WTC11 (cell line): ENCODE measurements around the gene ZNF280D.

Experiments used
- ARID4B ChIP-seq: sonication (generic); formaldehyde crosslinking; IDR thresholded peaks from 2 replicates; pipeline ENCODE4 v1.8.0; 2023; ENCODE audit warnings: missing genetic modification reagents, mild to moderate bottlenecking, borderline replicate concordance
- ATF2 ChIP-seq: sonication (generic); formaldehyde crosslinking; IDR thresholded peaks from 2 replicates; pipeline ENCODE4 v1.8.1; 2022; ENCODE audit warnings: low read depth, missing genetic modification reagents, borderline replicate concordance
- CREB1 ChIP-seq: sonication (generic); formaldehyde crosslinking; IDR thresholded peaks from 2 replicates; pipeline ENCODE4 v1.8.0; 2023; ENCODE audit warnings: mild to moderate bottlenecking, missing genetic modification reagents
- RORB ChIP-seq: fragments of 250-450 bp; sonication (Bioruptor Pico); IDR thresholded peaks from 2 replicates; pipeline ENCODE4 v1.9.0; 2021; ENCODE audit warnings: mild to moderate bottlenecking
- ZBTB21 ChIP-seq: sonication (generic); formaldehyde crosslinking; IDR thresholded peaks from 2 replicates; pipeline ENCODE4 v1.8.1; 2023; ENCODE audit warnings: mild to moderate bottlenecking, missing genetic modification reagents, borderline replicate concordance
- TF ChIP-seq, protein P1 (sequence below): sonication (generic); formaldehyde crosslinking; IDR thresholded peaks from 2 replicates; pipeline ENCODE4 v1.8.0; 2022; ENCODE audit warnings: mild to moderate bottlenecking, missing genetic modification reagents
- TF ChIP-seq, protein P2 (sequence below): fragments of 250-450 bp; sonication (Bioruptor Pico); IDR thresholded peaks from 2 replicates; pipeline ENCODE4 v1.9.0; 2021; ENCODE audit warnings: moderate library complexity, mild to moderate bottlenecking, inconsistent platforms, borderline replicate concordance
- TF ChIP-seq, protein P3 (sequence below): fragments of 200-600 bp; IDR thresholded peaks from 2 replicates; pipeline ENCODE4 v1.8.0; 2022; ENCODE audit warnings: antibody characterized with exemption
- TF ChIP-seq, protein P4 (sequence below): fragments of 250-450 bp; sonication (Bioruptor Pico); IDR thresholded peaks from 2 replicates; pipeline ENCODE4 v2.1.2; 2022; ENCODE audit warnings: mild to moderate bottlenecking, moderate library complexity

DNA sequence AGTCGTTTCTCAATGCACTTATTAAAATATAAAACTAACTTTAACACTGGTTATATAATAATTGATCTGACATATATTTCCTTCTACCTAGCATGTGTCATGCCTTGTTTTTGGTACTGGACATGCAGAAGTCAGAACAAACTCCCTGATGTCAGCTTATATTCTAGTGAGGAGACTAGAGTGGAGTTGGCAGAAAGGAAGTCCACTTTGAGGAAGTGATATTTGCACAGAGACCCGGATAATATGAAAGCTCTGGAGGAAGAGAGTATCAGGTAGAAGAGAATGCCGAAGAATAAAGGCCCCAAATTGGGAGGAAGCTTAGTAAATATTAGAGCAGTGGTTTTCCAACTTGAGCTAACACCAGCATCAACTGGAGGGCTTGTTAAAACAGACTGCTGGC is 24.6 kb upstream of the ZNF280D start:
- TF ChIP-seq, protein P1, sequence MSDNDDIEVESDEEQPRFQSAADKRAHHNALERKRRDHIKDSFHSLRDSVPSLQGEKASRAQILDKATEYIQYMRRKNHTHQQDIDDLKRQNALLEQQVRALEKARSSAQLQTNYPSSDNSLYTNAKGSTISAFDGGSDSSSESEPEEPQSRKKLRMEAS (CRISPR knock-in tag): no peak
- TF ChIP-seq, protein P2, sequence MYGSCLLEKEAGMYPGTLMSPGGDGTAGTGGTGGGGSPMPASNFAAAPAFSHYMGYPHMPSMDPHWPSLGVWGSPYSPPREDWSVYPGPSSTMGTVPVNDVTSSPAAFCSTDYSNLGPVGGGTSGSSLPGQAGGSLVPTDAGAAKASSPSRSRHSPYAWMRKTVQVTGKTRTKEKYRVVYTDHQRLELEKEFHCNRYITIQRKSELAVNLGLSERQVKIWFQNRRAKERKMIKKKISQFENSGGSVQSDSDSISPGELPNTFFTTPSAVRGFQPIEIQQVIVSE (CRISPR knock-in tag): no peak
- TF ChIP-seq, protein P3, sequence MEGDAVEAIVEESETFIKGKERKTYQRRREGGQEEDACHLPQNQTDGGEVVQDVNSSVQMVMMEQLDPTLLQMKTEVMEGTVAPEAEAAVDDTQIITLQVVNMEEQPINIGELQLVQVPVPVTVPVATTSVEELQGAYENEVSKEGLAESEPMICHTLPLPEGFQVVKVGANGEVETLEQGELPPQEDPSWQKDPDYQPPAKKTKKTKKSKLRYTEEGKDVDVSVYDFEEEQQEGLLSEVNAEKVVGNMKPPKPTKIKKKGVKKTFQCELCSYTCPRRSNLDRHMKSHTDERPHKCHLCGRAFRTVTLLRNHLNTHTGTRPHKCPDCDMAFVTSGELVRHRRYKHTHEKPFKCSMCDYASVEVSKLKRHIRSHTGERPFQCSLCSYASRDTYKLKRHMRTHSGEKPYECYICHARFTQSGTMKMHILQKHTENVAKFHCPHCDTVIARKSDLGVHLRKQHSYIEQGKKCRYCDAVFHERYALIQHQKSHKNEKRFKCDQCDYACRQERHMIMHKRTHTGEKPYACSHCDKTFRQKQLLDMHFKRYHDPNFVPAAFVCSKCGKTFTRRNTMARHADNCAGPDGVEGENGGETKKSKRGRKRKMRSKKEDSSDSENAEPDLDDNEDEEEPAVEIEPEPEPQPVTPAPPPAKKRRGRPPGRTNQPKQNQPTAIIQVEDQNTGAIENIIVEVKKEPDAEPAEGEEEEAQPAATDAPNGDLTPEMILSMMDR: no peak
- TF ChIP-seq CREB1 (CRISPR knock-in tag) (no peak), ATF2 (CRISPR knock-in tag) (no peak), ARID4B (CRISPR knock-in tag) (no peak), ZBTB21 (no peak), RORB (CRISPR knock-in tag) (no peak)
- TF ChIP-seq, protein P4, sequence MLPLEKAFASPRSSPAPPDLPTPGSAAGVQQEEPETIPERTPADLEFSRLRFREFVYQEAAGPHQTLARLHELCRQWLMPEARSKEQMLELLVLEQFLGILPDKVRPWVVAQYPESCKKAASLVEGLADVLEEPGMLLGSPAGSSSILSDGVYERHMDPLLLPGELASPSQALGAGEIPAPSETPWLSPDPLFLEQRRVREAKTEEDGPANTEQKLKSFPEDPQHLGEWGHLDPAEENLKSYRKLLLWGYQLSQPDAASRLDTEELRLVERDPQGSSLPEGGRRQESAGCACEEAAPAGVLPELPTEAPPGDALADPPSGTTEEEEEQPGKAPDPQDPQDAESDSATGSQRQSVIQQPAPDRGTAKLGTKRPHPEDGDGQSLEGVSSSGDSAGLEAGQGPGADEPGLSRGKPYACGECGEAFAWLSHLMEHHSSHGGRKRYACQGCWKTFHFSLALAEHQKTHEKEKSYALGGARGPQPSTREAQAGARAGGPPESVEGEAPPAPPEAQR (CRISPR knock-in tag): no peak
